Measurements from ENCODE around the gene PLEKHH1. TPM values are rescaled to one million over a fixed set of nuclear protein-coding genes. Genes with fewer than 3 reads are reported as not detected.

Gene PLEKHH1
- total and polyA plus RNA-seq, 2 experiments from 2014 or later: 14.7 to 33.9 TPM

DNA sequence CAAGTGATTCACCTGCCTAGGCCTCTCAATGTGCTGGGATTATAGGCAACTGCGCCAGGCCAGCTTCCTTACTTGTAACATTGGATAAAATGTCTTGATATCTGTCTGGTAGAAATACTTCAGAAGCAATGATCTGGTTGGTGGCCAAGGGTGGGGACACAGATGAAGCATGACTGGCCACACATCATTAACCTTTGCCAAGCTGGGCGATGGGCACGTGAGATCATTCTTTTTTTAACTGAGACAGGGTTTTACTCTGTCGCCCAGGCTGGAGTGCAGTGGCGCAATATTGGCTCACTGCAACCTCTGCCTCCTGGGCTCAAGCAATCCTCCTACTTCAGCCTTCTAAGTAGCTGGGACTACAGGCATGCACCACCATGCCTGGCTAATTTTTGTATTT lies 31.1 kb downstream of the PLEKHH1 start:
- no peaks in the 10 kb centered on the region for H3K27me3 ChIP-seq (ENCODE audit: insufficient read depth)
- H2AFZ ChIP-seq: no peak overlapping the region
- H3K27ac ChIP-seq (ENCODE audit: low read depth): no peak overlapping the region
- ATAC-seq (no peak), DNase-seq (ENCODE audit: low spot score) (no peak)
- no peak overlapping the region for H3K4me2 ChIP-seq
- no peaks in the 10 kb centered on the region for H3K9me2 ChIP-seq (ENCODE audit: insufficient read depth)
- Mint-ChIP-seq H3K27me3 (ENCODE audit: insufficient read depth, low read depth, poor library complexity) (peaks cover 4% of the 10 kb centered on the region), H3K27ac (no peak overlapping the region), H3K4me1 (peaks cover 17% of the 10 kb centered on the region), H3K36me3 (ENCODE audit: low read depth) (peaks cover 17% of the 10 kb centered on the region), H3K9me3 (no peaks in the 10 kb centered on the region; the same call in 2 of the 3 replicates), H3K4me3 (no peak overlapping the region)
- H3F3A ChIP-seq (replicated peaks; ENCODE audit: low read depth): no peaks in the 10 kb centered on the region
- H3K4me1 ChIP-seq (ENCODE audit: insufficient read depth): no peaks in the 10 kb centered on the region
- no peaks in the 10 kb centered on the region for H3K79me2 ChIP-seq (replicated peaks; ENCODE audit: insufficient read depth)
- H4K20me1 ChIP-seq (replicated peaks; ENCODE audit: insufficient read depth): no peaks in the 10 kb centered on the region
- H3K36me3 ChIP-seq (ENCODE audit: insufficient read depth): no peaks in the 10 kb centered on the region
- no peak for TF ChIP-seq EZH2 (IDR thresholded peaks at IDR 0.05; ENCODE audit: low read depth, unreplicated experiment)
- TF ChIP-seq JUNB (IDR thresholded peaks at IDR 0.05; ENCODE audit: unreplicated experiment): no peak
- TF ChIP-seq, protein P1, sequence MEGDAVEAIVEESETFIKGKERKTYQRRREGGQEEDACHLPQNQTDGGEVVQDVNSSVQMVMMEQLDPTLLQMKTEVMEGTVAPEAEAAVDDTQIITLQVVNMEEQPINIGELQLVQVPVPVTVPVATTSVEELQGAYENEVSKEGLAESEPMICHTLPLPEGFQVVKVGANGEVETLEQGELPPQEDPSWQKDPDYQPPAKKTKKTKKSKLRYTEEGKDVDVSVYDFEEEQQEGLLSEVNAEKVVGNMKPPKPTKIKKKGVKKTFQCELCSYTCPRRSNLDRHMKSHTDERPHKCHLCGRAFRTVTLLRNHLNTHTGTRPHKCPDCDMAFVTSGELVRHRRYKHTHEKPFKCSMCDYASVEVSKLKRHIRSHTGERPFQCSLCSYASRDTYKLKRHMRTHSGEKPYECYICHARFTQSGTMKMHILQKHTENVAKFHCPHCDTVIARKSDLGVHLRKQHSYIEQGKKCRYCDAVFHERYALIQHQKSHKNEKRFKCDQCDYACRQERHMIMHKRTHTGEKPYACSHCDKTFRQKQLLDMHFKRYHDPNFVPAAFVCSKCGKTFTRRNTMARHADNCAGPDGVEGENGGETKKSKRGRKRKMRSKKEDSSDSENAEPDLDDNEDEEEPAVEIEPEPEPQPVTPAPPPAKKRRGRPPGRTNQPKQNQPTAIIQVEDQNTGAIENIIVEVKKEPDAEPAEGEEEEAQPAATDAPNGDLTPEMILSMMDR (conservative IDR thresholded peaks at IDR 0.05; ENCODE audit: low read depth in 2 of 2): no peak
- TF ChIP-seq, protein P2, sequence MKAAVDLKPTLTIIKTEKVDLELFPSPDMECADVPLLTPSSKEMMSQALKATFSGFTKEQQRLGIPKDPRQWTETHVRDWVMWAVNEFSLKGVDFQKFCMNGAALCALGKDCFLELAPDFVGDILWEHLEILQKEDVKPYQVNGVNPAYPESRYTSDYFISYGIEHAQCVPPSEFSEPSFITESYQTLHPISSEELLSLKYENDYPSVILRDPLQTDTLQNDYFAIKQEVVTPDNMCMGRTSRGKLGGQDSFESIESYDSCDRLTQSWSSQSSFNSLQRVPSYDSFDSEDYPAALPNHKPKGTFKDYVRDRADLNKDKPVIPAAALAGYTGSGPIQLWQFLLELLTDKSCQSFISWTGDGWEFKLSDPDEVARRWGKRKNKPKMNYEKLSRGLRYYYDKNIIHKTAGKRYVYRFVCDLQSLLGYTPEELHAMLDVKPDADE (IDR thresholded peaks at IDR 0.05): no peak
- TF ChIP-seq ZNF331 (CRISPR knock-in tag; IDR thresholded peaks at IDR 0.05; ENCODE audit: low read depth): no peak
- H3K4me3 ChIP-seq: no peak overlapping the region

DNA sequence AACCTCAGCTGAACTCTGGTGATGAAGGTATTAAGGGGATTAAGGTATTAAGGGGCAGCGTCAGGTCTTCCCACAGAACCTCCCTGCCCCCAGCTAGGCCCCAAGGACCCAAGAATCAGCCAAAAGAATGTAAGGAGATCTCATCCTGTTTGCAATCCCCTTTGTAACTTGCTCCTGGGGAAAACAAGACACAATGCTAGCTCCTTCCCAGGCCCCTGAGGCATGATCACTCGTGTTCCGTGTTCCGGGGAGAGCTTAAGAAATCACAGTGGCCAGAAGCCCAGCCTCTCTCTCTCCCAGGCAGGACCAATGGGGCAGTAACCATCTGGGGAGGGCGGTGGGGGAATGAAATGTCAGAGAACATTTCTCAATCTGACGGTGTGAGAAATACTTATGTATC lies 33.8 kb downstream of the PLEKHH1 start:
- DNase-seq (ENCODE audit: low spot score) (no peak), ATAC-seq (no peak)
- H3K4me3 Mint-ChIP-seq: no peak overlapping the region
- H2AFZ ChIP-seq: no peak overlapping the region
- H3K27me3 ChIP-seq (ENCODE audit: insufficient read depth): no peaks in the 10 kb centered on the region
- no peak overlapping the region for H3K4me2 ChIP-seq
- no peaks in the 10 kb centered on the region for H3K36me3 ChIP-seq (ENCODE audit: insufficient read depth)
- no peaks in the 10 kb centered on the region for H4K20me1 ChIP-seq (replicated peaks; ENCODE audit: insufficient read depth)
- H3K27me3 Mint-ChIP-seq (ENCODE audit: insufficient read depth, low read depth, poor library complexity): peaks cover 2% of the 10 kb centered on the region
- H3K36me3 Mint-ChIP-seq (ENCODE audit: low read depth): peaks cover 7% of the 10 kb centered on the region; the same call in 2 of the 3 replicates
- H3K9me3 Mint-ChIP-seq: no peaks in the 10 kb centered on the region; the same call in 2 of the 3 replicates
- H3K4me1 ChIP-seq (ENCODE audit: insufficient read depth): no peaks in the 10 kb centered on the region
- H3K27ac ChIP-seq (ENCODE audit: low read depth): no peak overlapping the region
- no peak overlapping the region for H3K4me3 ChIP-seq
- H3K9me2 ChIP-seq (ENCODE audit: insufficient read depth): no peaks in the 10 kb centered on the region
- H3K27ac Mint-ChIP-seq: no peak overlapping the region
- H3K4me1 Mint-ChIP-seq: peaks cover 18% of the 10 kb centered on the region
- H3F3A ChIP-seq (replicated peaks; ENCODE audit: low read depth): no peaks in the 10 kb centered on the region
- no peaks in the 10 kb centered on the region for H3K79me2 ChIP-seq (replicated peaks; ENCODE audit: insufficient read depth)
- TF ChIP-seq EZH2 (IDR thresholded peaks at IDR 0.05; ENCODE audit: low read depth, unreplicated experiment): no peak
- no peak for TF ChIP-seq ZNF114 (CRISPR knock-in tag; IDR thresholded peaks at IDR 0.05)
- no peak for TF ChIP-seq EZH2phosphoT487 (IDR thresholded peaks at IDR 0.05; ENCODE audit: unreplicated experiment)
- TF ChIP-seq, protein P3, sequence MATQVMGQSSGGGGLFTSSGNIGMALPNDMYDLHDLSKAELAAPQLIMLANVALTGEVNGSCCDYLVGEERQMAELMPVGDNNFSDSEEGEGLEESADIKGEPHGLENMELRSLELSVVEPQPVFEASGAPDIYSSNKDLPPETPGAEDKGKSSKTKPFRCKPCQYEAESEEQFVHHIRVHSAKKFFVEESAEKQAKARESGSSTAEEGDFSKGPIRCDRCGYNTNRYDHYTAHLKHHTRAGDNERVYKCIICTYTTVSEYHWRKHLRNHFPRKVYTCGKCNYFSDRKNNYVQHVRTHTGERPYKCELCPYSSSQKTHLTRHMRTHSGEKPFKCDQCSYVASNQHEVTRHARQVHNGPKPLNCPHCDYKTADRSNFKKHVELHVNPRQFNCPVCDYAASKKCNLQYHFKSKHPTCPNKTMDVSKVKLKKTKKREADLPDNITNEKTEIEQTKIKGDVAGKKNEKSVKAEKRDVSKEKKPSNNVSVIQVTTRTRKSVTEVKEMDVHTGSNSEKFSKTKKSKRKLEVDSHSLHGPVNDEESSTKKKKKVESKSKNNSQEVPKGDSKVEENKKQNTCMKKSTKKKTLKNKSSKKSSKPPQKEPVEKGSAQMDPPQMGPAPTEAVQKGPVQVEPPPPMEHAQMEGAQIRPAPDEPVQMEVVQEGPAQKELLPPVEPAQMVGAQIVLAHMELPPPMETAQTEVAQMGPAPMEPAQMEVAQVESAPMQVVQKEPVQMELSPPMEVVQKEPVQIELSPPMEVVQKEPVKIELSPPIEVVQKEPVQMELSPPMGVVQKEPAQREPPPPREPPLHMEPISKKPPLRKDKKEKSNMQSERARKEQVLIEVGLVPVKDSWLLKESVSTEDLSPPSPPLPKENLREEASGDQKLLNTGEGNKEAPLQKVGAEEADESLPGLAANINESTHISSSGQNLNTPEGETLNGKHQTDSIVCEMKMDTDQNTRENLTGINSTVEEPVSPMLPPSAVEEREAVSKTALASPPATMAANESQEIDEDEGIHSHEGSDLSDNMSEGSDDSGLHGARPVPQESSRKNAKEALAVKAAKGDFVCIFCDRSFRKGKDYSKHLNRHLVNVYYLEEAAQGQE (IDR thresholded peaks at IDR 0.05; ENCODE audit: unreplicated experiment): no peak
- TF ChIP-seq CREB1 (CRISPR knock-in tag; IDR thresholded peaks at IDR 0.05; ENCODE audit: low read depth): no peak
- TF ChIP-seq STAT1 (IDR thresholded peaks at IDR 0.05; ENCODE audit: unreplicated experiment): no peak
- TF ChIP-seq JUNB (IDR thresholded peaks at IDR 0.05; ENCODE audit: unreplicated experiment): no peak
- no peak for TF ChIP-seq POLR2AphosphoS5 (IDR thresholded peaks at IDR 0.05; ENCODE audit: low read depth)
- no peak for TF ChIP-seq NANOG (IDR thresholded peaks at IDR 0.05; ENCODE audit: borderline replicate concordance)
- TF ChIP-seq ZNF331 (CRISPR knock-in tag; IDR thresholded peaks at IDR 0.05; ENCODE audit: low read depth): no peak
- TF ChIP-seq, protein P1 (conservative IDR thresholded peaks at IDR 0.05; ENCODE audit: low read depth in 2 of 2): no peak

Data from GM23338 (cell line).